H1 (cell line): ENCODE measurements around the gene CUL9. TPM values are rescaled to one million over a fixed set of nuclear protein-coding genes. Genes with fewer than 3 reads are reported as not detected.

Experiments
- CTCF ChIA-PET: fragments of 300-600 bp; sonication (Branson Sonifier 250); formaldehyde crosslinking; loops from one replicate; lab custom pipeline; 2021; ENCODE audit not compliant: partially characterized antibody; lab: Charles Lee
- POLR2A ChIA-PET: fragments of 300-600 bp; sonication (Branson Sonifier 250); formaldehyde crosslinking; loops from one replicate; lab custom pipeline; 2021; ENCODE audit warnings: inconsistent platforms; ENCODE audit not compliant: partially characterized antibody; lab: Charles Lee
- DNase-seq, 2 experiments: peaks; one replicate each; pipeline versions ENCODE4 v3.0.0 to v3.0.0-alpha.2; 2010 to 2022; ENCODE audit warnings: low spot score in 2 of 2, low read depth in 1 of 2, mixed read lengths in 1 of 2
- FAIRE-seq: peaks from 2 replicates; lab custom pipeline; 2011; peaks lifted over from hg19 to GRCh38; lab: Jason Lieb, UNC
- H2AFZ ChIP-seq: 2 replicates; pipeline ENCODE4 v1.8.1; 2012; ENCODE audit warnings: low read length, inconsistent platforms
- H2AK5ac ChIP-seq: 2 replicates; pipeline ENCODE4 v1.6.1; 2013; ENCODE audit warnings: low read depth, low read length
- H2BK120ac ChIP-seq: replicated peaks from 2 replicates; pipeline ENCODE3; 2013; ENCODE audit warnings: low read depth, low read length, inconsistent platforms
- H2BK12ac ChIP-seq: 2 replicates; pipeline ENCODE4 v1.6.1; 2013; ENCODE audit warnings: low read depth, low read length
- H2BK15ac ChIP-seq: 2 replicates; pipeline ENCODE4 v1.6.1; 2013; ENCODE audit warnings: low read length
- H2BK20ac ChIP-seq: 2 replicates; pipeline ENCODE4 v1.6.1; 2013; ENCODE audit warnings: low read length
- H2BK5ac ChIP-seq: 2 replicates; pipeline ENCODE4 v1.6.1; 2013; ENCODE audit warnings: low read depth, low read length
- H3K14ac ChIP-seq: 2 replicates; pipeline ENCODE4 v1.6.1; 2013; ENCODE audit warnings: inconsistent platforms; ENCODE audit not compliant: insufficient read length
- H3K18ac ChIP-seq: 2 replicates; pipeline ENCODE4 v1.6.1; 2013; ENCODE audit warnings: low read length; ENCODE audit errors: extremely low read depth
- H3K23ac ChIP-seq: 2 replicates; pipeline ENCODE4 v1.6.1; 2013; ENCODE audit warnings: inconsistent platforms; ENCODE audit not compliant: insufficient read length
- H3K23me2 ChIP-seq: 2 replicates; pipeline ENCODE4 v1.6.1; 2013; ENCODE audit warnings: low read depth, low read length
- H3K27ac ChIP-seq: 2 replicates; pipeline ENCODE4 v1.6.1; 2011; ENCODE audit warnings: low read depth, low read length, inconsistent platforms
- H3K27me3 ChIP-seq, 4 experiments: replicated peaks in 1 of 4; 1 replicate in 1 of 4; 2 replicates in 3 of 4; pipeline versions ENCODE4 v1.6.1 to v1.8.1; 2011 to 2013; ENCODE audit warnings: low read length in 3 of 4, mild to moderate bottlenecking in 3 of 4, inconsistent platforms in 2 of 4, mixed read lengths in 2 of 4, moderate library complexity in 1 of 4; ENCODE audit not compliant: control insufficient read depth in 3 of 4, insufficient read depth in 3 of 4; ENCODE audit errors: extremely low read depth in 1 of 4
- H3K36me3 ChIP-seq, 4 experiments: 2 replicates each; pipeline versions ENCODE4 v1.6.1 to v1.8.1; 2011 to 2013; ENCODE audit warnings: mild to moderate bottlenecking in 4 of 4, low read length in 3 of 4, moderate library complexity in 2 of 4, control low read depth in 1 of 4, inconsistent platforms in 1 of 4; ENCODE audit not compliant: insufficient read depth in 4 of 4, control insufficient read depth in 2 of 4
- H3K4ac ChIP-seq: replicated peaks from 2 replicates; pipeline ENCODE3; 2013; ENCODE audit warnings: low read length, low read depth, mixed read lengths, inconsistent platforms; ENCODE audit not compliant: insufficient read length
- H3K4me1 ChIP-seq, 4 experiments: replicated peaks in 1 of 4; 1 replicate in 1 of 4; 2 replicates in 3 of 4; pipeline versions ENCODE4 v1.6.1 to v1.8.1; 2011 to 2013; ENCODE audit warnings: low read length in 3 of 4, inconsistent platforms in 2 of 4, mixed read lengths in 1 of 4; ENCODE audit not compliant: insufficient read depth in 4 of 4, control insufficient read depth in 3 of 4
- H3K4me2 ChIP-seq, 2 experiments: 2 replicates each; pipeline versions ENCODE4 v1.6.1 to v1.8.1; 2011 to 2013; ENCODE audit warnings: low read depth in 2 of 2, low read length in 2 of 2, control low read depth in 1 of 2, inconsistent platforms in 1 of 2, mild to moderate bottlenecking in 1 of 2; ENCODE audit not compliant: insufficient read depth in 1 of 2
- H3K4me3 ChIP-seq, 4 experiments: fragments of 200-600, 300-600 bp in 1 of 4; sonication (generic), shearing (Covaris generic), sonication (Bioruptor Twin) in 1 of 4; 2 replicates each; pipeline versions ENCODE4 v1.5.1 to v1.8.1; 2011 to 2016; ENCODE audit warnings: low read length in 4 of 4, low read depth in 3 of 4, control low read depth in 2 of 4, inconsistent platforms in 2 of 4, mild to moderate bottlenecking in 2 of 4, mixed read lengths in 1 of 4, moderate library complexity in 1 of 4; ENCODE audit not compliant: insufficient read depth in 2 of 4; ENCODE audit errors: extremely low read depth in 1 of 4
- H3K56ac ChIP-seq: replicated peaks from 2 replicates; pipeline ENCODE3; 2013; ENCODE audit warnings: low read depth, mild to moderate bottlenecking, mixed read lengths, low read length, inconsistent platforms; ENCODE audit not compliant: insufficient read length
- H3K79me1 ChIP-seq: 2 replicates; pipeline ENCODE4 v1.6.1; 2013; ENCODE audit warnings: low read depth, low read length, control low read depth
- H3K79me2 ChIP-seq, 2 experiments: 2 replicates each; pipeline versions ENCODE4 v1.6.1 to v1.8.1; 2012 to 2013; ENCODE audit warnings: low read length in 2 of 2, mild to moderate bottlenecking in 2 of 2, inconsistent platforms in 1 of 2; ENCODE audit not compliant: insufficient read depth in 2 of 2, control insufficient read depth in 1 of 2
- H3K9ac ChIP-seq, 4 experiments: replicated peaks in 1 of 4; 1 replicate in 1 of 4; 2 replicates in 3 of 4; pipeline versions ENCODE4 v1.6.1 to v1.8.1; 2011 to 2013; ENCODE audit warnings: low read depth in 3 of 4, low read length in 3 of 4, control low read depth in 2 of 4, mild to moderate bottlenecking in 2 of 4, moderate library complexity in 2 of 4, inconsistent platforms in 1 of 4; ENCODE audit errors: extremely low read depth in 1 of 4
- H3K9me3 ChIP-seq, 2 experiments: 2 replicates each; pipeline versions ENCODE4 v1.6.1 to v1.8.1; 2012 to 2013; ENCODE audit warnings: mild to moderate bottlenecking in 2 of 2, moderate library complexity in 2 of 2, control low read depth in 1 of 2, inconsistent platforms in 1 of 2, low read depth in 1 of 2, low read length in 1 of 2, mixed read lengths in 1 of 2; ENCODE audit not compliant: insufficient read depth in 2 of 2
- H4K20me1 ChIP-seq, 2 experiments: replicated peaks in 1 of 2; 2 replicates each; pipeline versions ENCODE3 to v1.8.1; 2011 to 2013; ENCODE audit warnings: inconsistent platforms in 2 of 2, low read length in 2 of 2, mild to moderate bottlenecking in 1 of 2; ENCODE audit not compliant: insufficient read depth in 2 of 2, control insufficient read depth in 1 of 2
- H4K5ac ChIP-seq: 2 replicates; pipeline ENCODE4 v1.6.1; 2013; ENCODE audit warnings: low read length, low read depth, mixed read lengths, inconsistent platforms; ENCODE audit not compliant: insufficient read length
- H4K8ac ChIP-seq: 2 replicates; pipeline ENCODE4 v1.8.0; 2013; ENCODE audit warnings: mild to moderate bottlenecking, moderate library complexity, low read length, inconsistent platforms; ENCODE audit not compliant: insufficient read depth; ENCODE audit errors: extremely low read depth
- H4K91ac ChIP-seq: replicated peaks from 2 replicates; pipeline ENCODE3; 2013; ENCODE audit warnings: low read length, mixed read lengths, inconsistent platforms; ENCODE audit not compliant: insufficient read length
- CHD2 ChIP-seq: IDR thresholded peaks from 2 replicates; pipeline ENCODE4 v1.6.1; 2012; ENCODE audit warnings: low read length, improper control_type of control experiment
- CTBP2 ChIP-seq: IDR thresholded peaks from 2 replicates; pipeline ENCODE4 v1.7.0; 2011; ENCODE audit warnings: borderline replicate concordance, mild to moderate bottlenecking, moderate library complexity, mixed read lengths, low read length; ENCODE audit not compliant: insufficient read depth, insufficient read length
- HDAC6 ChIP-seq: IDR thresholded peaks from one replicate; pipeline ENCODE4 v1.7.1; 2012; ENCODE audit warnings: low read depth, mild to moderate bottlenecking, inconsistent platforms, low read length, moderate library complexity
- KDM1A ChIP-seq: fragments of 200-600, 300-600 bp; sonication (generic); IDR thresholded peaks from 2 replicates; pipeline ENCODE4 v1.7.1; 2016; ENCODE audit warnings: mild to moderate bottlenecking, low read length, borderline replicate concordance
- POLR2A ChIP-seq, 2 experiments: IDR thresholded peaks; 1 replicate in 1 of 2; 2 replicates in 1 of 2; pipeline ENCODE4 v1.6.1; 2011; ENCODE audit warnings: low read depth in 2 of 2, low read length in 2 of 2, mild to moderate bottlenecking in 2 of 2; ENCODE audit errors: control extremely low read depth in 1 of 2
- POLR2AphosphoS5 ChIP-seq: IDR thresholded peaks from 2 replicates; pipeline ENCODE4 v1.6.1; 2011; ENCODE audit warnings: low read depth, low read length
- POU5F1 ChIP-seq: IDR thresholded peaks from 2 replicates; pipeline ENCODE4 v1.6.1; 2011; ENCODE audit warnings: low read depth, mild to moderate bottlenecking, low read length, moderate library complexity
- SAP30 ChIP-seq: fragments of 300-600 bp; sonication (generic); IDR thresholded peaks from 2 replicates; pipeline ENCODE4 v1.7.1; 2012; ENCODE audit warnings: low read length, moderate library complexity, mild to moderate bottlenecking, inconsistent platforms; ENCODE audit not compliant: insufficient read depth, insufficient replicate concordance
- SP1 ChIP-seq: IDR thresholded peaks from 2 replicates; pipeline ENCODE4 v1.6.1; 2011; ENCODE audit warnings: low read depth, low read length
- TCF12 ChIP-seq: IDR thresholded peaks from 2 replicates; pipeline ENCODE4 v1.6.1; 2011; ENCODE audit warnings: low read depth, mild to moderate bottlenecking, low read length
- YY1 ChIP-seq: IDR thresholded peaks from 2 replicates; pipeline ENCODE4 v1.6.1; 2011; ENCODE audit warnings: low read depth, mild to moderate bottlenecking, low read length
- WGBS, 2 experiments: shearing (Covaris generic) in 1 of 2; methylation state at CpG; one replicate each; pipeline versions ENCODE4 v1.1.6 to v1.1.7; 2013 to 2015; ENCODE audit warnings: low lambda C conversion rate in 2 of 2, mixed read lengths in 2 of 2, inconsistent platforms in 1 of 2, low coverage in 1 of 2, missing lambda C conversion rate in 1 of 2; ENCODE audit not compliant: insufficient replicate concordance in 2 of 2, insufficient coverage in 1 of 2, insufficient read length in 1 of 2; ENCODE audit errors: extremely low coverage in 1 of 2, missing lambda C conversion rate in 1 of 2; 5-methylcytosine and 5-hydroxymethylcytosine counted together
- polyA plus RNA-seq, 7 experiments: library from polyadenylated mRNA; depleted of rRNA in 3 of 7; stranded (reverse) in 5 of 7; unstranded in 2 of 7; fragments of >200 nt in 5 of 7; fragments of 200-250 nt in 2 of 7; gene quantifications; 1 replicate in 5 of 7; 2 replicates in 1 of 7; 4 replicates in 1 of 7; pipeline versions ENCODE4 v1.2.1 to v1.2.3, GENCODE V29; 2011 to 2013; ENCODE audit warnings: missing spikeins in 2 of 7, mixed read lengths in 2 of 7
- total RNA-seq: library from RNA; stranded (reverse); fragmentation: NEBNext Ultra II Directional; extraction: Animal tissue kit (Norgen Biotek cat#: 25700); gene quantifications from 2 replicates; pipeline ENCODE4 v1.2.1, GENCODE V29; 2021
- TF ChIP-seq, protein P1 (sequence below): IDR thresholded peaks from 2 replicates; pipeline ENCODE4 v1.6.1; 2012; ENCODE audit warnings: low read length, inconsistent platforms

CUL9 gene
- total and polyA plus RNA-seq, 2 of the 8 experiments (the other 6 are each of a cell fraction or from before 2014, with no cell fraction given), result 7.7 to 9.8 TPM

- Histone ChIP-seq H2BK5ac (peak overlapping the region; percentile 81; the same call in 1 of the 2 replicates), H3K79me2 (no peaks in the 10 kb centered on the region), H2BK120ac (no peak overlapping the region), H3K4me1 (peaks cover 0 to 3% (median 1%) of the 10 kb centered on the region in 4 experiments; a peak in 1 of 7 replicates), H3K23me2 (peaks cover 8% of the 10 kb centered on the region), H3K27me3 (no peaks in the 10 kb centered on the region), H3K18ac (peak overlapping the region; percentile 95), H3K36me3 (peaks cover 9 to 20% (median 19%) of the 10 kb centered on the region in 4 experiments; a peak in 7 of 8 replicates), H2AFZ (no peak overlapping the region; the same call in 1 of the 2 replicates), H2BK20ac (no peak overlapping the region), H4K91ac (peak overlapping the region; percentile 54), H3K79me1 (no peaks in the 10 kb centered on the region), H2BK15ac (no peak overlapping the region), H3K4me3 (peak overlapping the region; percentile 54 to 86 (median 80)), H4K20me1 (peaks cover 0 to 5% of the 10 kb centered on the region in 2 experiments), H3K14ac (no peak overlapping the region), H2BK12ac (no peak overlapping the region), H3K56ac (no peak overlapping the region), H3K9me3 (no peaks in the 10 kb centered on the region), H3K9ac (peak overlapping the region in 3 of 4 experiments; percentile 64 to 70 (median 65); a peak in 6 of 7 replicates), H3K23ac (no peak overlapping the region), H2AK5ac (no peak overlapping the region), H3K4ac (no peak overlapping the region), H4K8ac (peak overlapping the region; percentile 90; the same call in 1 of the 2 replicates), H4K5ac (peak overlapping the region; percentile 81), H3K27ac (peak overlapping the region; percentile 68), H3K4me2 (peak overlapping the region; percentile 69 to 90)
- DNase-seq (no peak), FAIRE-seq (peak; percentile 28)
- ChIA-PET POLR2A (interaction anchor here (1.0 to 4.0 kb wide), 11 partner anchors 9 to 122 kb away, joined by 3 to 30 read pairs (median 6); partner anchors contain the start of genes DNPH1, KLC4, MRPL2 and PTK7), CTCF (interaction anchor here (1.2 to 1.5 kb wide), 2 partner anchors 11 to 153 kb away, joined by 3 to 6 read pairs; no protein-coding TSS in a partner anchor)
- WGBS, 2 experiments, result 24% methylated on average over 9 of the region's 9 CpGs; no CpG with 5 or more reads in 1 of the 2 experiments
- TF ChIP-seq CHD2 (no peak), HDAC6 (no peak), KDM1A (no peak), SAP30 (no peak), SP1 (no peak), POU5F1 (no peak), POLR2A (IDR thresholded peaks at IDR 0.05; ENCODE audit: control extremely low read depth in 1 of 2, low read depth in 2 of 2, low read length in 2 of 2) (no peak), TCF12 (no peak), POLR2AphosphoS5 (0 out of 2 replicates have a peak, but pooled peaks have one; percentile 98), CTBP2 (no peak), YY1 (no peak)
- TF ChIP-seq, protein P1, sequence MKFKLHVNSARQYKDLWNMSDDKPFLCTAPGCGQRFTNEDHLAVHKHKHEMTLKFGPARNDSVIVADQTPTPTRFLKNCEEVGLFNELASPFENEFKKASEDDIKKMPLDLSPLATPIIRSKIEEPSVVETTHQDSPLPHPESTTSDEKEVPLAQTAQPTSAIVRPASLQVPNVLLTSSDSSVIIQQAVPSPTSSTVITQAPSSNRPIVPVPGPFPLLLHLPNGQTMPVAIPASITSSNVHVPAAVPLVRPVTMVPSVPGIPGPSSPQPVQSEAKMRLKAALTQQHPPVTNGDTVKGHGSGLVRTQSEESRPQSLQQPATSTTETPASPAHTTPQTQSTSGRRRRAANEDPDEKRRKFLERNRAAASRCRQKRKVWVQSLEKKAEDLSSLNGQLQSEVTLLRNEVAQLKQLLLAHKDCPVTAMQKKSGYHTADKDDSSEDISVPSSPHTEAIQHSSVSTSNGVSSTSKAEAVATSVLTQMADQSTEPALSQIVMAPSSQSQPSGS, result no peak
Observed at GRCh38 chr6:43181621-43181941, 415 bp upstream of the CUL9 start.
